Caco-2 (cell line): ENCODE measurements around the gene SLC9A8. TPM values are rescaled to one million over a fixed set of nuclear protein-coding genes. Genes with fewer than 3 reads are reported as not detected.
A peak's percentile ranks its signal among the peaks of the same experiment; 100 is the strongest.

Experiments used
- BruUV-seq: library from RNA; stranded (reverse); fragments of 400-500 nt; replicated peaks from 2 replicates; lab custom pipeline; 2021; lab: Mats Ljungman, UMichigan
- CTCF ChIA-PET: fragments of 300-600 bp; sonication (Branson Sonifier 250); formaldehyde crosslinking; loops from one replicate; lab custom pipeline; 2022; ENCODE audit warnings: antibody characterized with exemption; lab: Charles Lee
- POLR2A ChIA-PET: fragments of 300-600 bp; sonication (Branson Sonifier 250); formaldehyde crosslinking; loops from one replicate; lab custom pipeline; 2022; ENCODE audit warnings: antibody characterized with exemption; lab: Charles Lee
- DNase-seq, 2 experiments: peaks; one replicate each; pipeline versions ENCODE4 v3.0.0 to v3.0.0-alpha.2; 2020 to 2022
- H3K27me3 ChIP-seq: replicated peaks from 2 replicates; pipeline ENCODE4 v1.6.0; 2011; ENCODE audit warnings: low read length; ENCODE audit not compliant: control insufficient read depth, insufficient read depth
- H3K36me3 ChIP-seq: 2 replicates; pipeline ENCODE4 v1.5.1; 2011; ENCODE audit warnings: low read length; ENCODE audit not compliant: control insufficient read depth, insufficient read depth
- H3K4me1 ChIP-seq: fragments of 250-450 bp; sonication (Bioruptor Pico); 2 replicates; pipeline ENCODE4 v1.5.1; 2020; ENCODE audit warnings: mild to moderate bottlenecking
- H3K4me3 ChIP-seq: 2 replicates; pipeline ENCODE4 v1.5.1; 2011; ENCODE audit warnings: low read depth, mild to moderate bottlenecking, control low read depth, low read length
- H3K9me3 ChIP-seq: fragments of 250-450 bp; sonication (Bioruptor Pico); 2 replicates; pipeline ENCODE4 v1.5.1; 2020; ENCODE audit warnings: mild to moderate bottlenecking, moderate library complexity
- H3K27ac Mint-ChIP-seq: one replicate; pipeline ENCODE4 v1.8.0; 2022; ENCODE audit warnings: mixed read lengths; ENCODE audit not compliant: unreplicated experiment
- H3K27me3 Mint-ChIP-seq: one replicate; pipeline ENCODE4 v1.8.0; 2022; ENCODE audit warnings: mixed read lengths; ENCODE audit not compliant: insufficient read depth, unreplicated experiment
- H3K36me3 Mint-ChIP-seq: one replicate; pipeline ENCODE4 v1.8.0; 2022; ENCODE audit warnings: mild to moderate bottlenecking, mixed read lengths; ENCODE audit not compliant: insufficient read depth, unreplicated experiment
- H3K4me1 Mint-ChIP-seq: one replicate; pipeline ENCODE4 v1.8.0; 2022; ENCODE audit warnings: low read depth, mixed read lengths; ENCODE audit not compliant: unreplicated experiment
- H3K4me3 Mint-ChIP-seq: one replicate; pipeline ENCODE4 v1.8.0; 2022; ENCODE audit warnings: mild to moderate bottlenecking, moderate library complexity, mixed read lengths; ENCODE audit not compliant: unreplicated experiment
- H3K9me3 Mint-ChIP-seq: one replicate; pipeline ENCODE4 v1.8.0; 2022; ENCODE audit warnings: mixed read lengths; ENCODE audit not compliant: unreplicated experiment
- intact Hi-C: fragments of 100-400 bp; cut with micrococcal nuclease; formaldehyde crosslinking; loops from one replicate; pipeline ENCODE4 v1.10.0; 2022; ENCODE audit not compliant: unreplicated experiment
- total RNA-seq: library from RNA; stranded (reverse); gene quantifications from 2 replicates; pipeline ENCODE4 v1.2.3, GENCODE V29; 2022
- TF ChIP-seq, protein P1 (sequence below), 2 experiments: fragments of 200-600 bp in 1 of 2; IDR thresholded peaks; 1 replicate in 1 of 2; 2 replicates in 1 of 2; pipeline versions ENCODE4 v1.5.1 to v1.8.0; 2011 to 2022; ENCODE audit warnings: antibody characterized with exemption in 1 of 2, control low read depth in 1 of 2, inconsistent platforms in 1 of 2, low read depth in 1 of 2, low read length in 1 of 2, mild to moderate bottlenecking in 1 of 2, moderate library complexity in 1 of 2; ENCODE audit not compliant: insufficient read depth in 1 of 2, severe bottlenecking in 1 of 2, unreplicated experiment in 1 of 2

SLC9A8 gene
- total RNA-seq, 1 experiment from 2014 or later = 21.4 TPM

DNA sequence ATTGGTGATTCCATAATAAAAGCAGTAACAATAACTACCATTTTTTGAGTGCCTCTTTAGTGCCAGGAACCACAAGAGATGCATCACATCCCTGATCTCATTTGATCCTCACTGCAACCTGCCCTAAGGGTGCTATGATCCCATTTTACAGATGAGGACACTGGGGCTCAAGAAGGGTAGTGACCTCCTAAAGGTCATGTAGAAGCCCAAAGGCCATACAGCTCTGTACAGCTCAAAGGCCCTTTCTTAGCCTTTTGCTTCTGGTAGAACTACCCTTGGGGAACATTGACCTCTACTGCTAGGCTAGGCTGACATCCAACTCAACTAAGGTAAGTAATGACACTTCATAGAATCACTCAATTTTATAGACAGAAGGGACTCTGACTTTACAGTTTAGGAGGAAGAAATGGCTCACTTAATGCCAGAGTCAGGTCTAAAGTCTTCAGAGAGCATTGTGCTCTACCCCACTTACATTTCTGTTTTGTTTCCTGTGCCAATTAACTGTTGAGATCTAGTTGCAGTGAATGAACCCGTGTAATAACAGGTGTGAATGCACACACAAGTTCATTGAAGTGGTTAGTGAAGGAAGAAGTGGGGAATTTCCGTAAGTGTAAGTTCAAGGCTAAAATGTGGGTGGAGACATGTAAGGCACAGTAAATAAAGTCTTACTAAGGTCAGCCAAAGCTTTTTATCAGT, 10.7 kb downstream of the SLC9A8 start:
- intact Hi-C loops = no loop called here
- Mint-ChIP-seq H3K36me3 (peaks cover 46% of the 10 kb centered on the region), H3K4me1 (no peaks in the 10 kb centered on the region), H3K27ac (no peak overlapping the region), H3K9me3 (peaks cover 9% of the 10 kb centered on the region), H3K27me3 (no peaks in the 10 kb centered on the region), H3K4me3 (no peak overlapping the region)
- ChIA-PET CTCF (interaction anchor here (1.2 to 2.3 kb wide), 2 partner anchors 10 to 23 kb away, joined by 3 to 4 read pairs; partner anchors contain the start of gene SLC9A8), POLR2A (no interaction called here)
- peaks cover 3% of the 10 kb centered on the region for H3K36me3 ChIP-seq
- H3K9me3 ChIP-seq = peaks cover 4% of the 10 kb centered on the region
- no TSS peak for BruUV-seq
- H3K4me3 ChIP-seq = no peak overlapping the region
- TF ChIP-seq, protein P1, sequence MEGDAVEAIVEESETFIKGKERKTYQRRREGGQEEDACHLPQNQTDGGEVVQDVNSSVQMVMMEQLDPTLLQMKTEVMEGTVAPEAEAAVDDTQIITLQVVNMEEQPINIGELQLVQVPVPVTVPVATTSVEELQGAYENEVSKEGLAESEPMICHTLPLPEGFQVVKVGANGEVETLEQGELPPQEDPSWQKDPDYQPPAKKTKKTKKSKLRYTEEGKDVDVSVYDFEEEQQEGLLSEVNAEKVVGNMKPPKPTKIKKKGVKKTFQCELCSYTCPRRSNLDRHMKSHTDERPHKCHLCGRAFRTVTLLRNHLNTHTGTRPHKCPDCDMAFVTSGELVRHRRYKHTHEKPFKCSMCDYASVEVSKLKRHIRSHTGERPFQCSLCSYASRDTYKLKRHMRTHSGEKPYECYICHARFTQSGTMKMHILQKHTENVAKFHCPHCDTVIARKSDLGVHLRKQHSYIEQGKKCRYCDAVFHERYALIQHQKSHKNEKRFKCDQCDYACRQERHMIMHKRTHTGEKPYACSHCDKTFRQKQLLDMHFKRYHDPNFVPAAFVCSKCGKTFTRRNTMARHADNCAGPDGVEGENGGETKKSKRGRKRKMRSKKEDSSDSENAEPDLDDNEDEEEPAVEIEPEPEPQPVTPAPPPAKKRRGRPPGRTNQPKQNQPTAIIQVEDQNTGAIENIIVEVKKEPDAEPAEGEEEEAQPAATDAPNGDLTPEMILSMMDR (IDR thresholded peaks at IDR 0.05; ENCODE audit: insufficient read depth in 1 of 2, low read depth in 1 of 2, low read length in 1 of 2, severe bottlenecking in 1 of 2, unreplicated experiment in 1 of 2) = no peak
- no peak for DNase-seq
- H3K4me1 ChIP-seq = no peaks in the 10 kb centered on the region
- H3K27me3 ChIP-seq = no peaks in the 10 kb centered on the region

DNA sequence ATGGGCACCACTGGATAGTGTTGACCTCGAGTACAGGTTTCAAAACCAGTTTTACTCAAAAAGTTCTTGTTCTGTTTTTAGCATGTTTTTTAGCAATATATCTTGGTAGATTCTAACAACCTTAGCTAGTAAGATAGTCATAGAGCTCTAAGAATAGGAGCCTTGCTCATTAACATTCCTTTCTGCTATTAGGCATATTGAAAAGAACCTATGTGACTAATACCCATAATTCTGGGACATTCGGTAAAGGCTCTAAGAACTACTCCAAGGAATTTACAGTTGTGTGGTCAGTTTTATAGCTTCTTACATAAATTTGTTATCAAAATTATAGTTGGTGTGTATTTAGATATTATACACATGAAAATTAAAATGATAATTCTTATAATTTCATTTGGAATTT, 11.6 kb downstream of the SLC9A8 start:
- CTCF ChIA-PET = interaction anchor here (0.6 to 2.3 kb wide), 3 partner anchors 22 to 214 kb away, joined by 4 to 5 read pairs (median 4); no protein-coding TSS in a partner anchor
- no peaks in the 10 kb centered on the region for H3K4me1 Mint-ChIP-seq
- POLR2A ChIA-PET = no interaction called here

DNA sequence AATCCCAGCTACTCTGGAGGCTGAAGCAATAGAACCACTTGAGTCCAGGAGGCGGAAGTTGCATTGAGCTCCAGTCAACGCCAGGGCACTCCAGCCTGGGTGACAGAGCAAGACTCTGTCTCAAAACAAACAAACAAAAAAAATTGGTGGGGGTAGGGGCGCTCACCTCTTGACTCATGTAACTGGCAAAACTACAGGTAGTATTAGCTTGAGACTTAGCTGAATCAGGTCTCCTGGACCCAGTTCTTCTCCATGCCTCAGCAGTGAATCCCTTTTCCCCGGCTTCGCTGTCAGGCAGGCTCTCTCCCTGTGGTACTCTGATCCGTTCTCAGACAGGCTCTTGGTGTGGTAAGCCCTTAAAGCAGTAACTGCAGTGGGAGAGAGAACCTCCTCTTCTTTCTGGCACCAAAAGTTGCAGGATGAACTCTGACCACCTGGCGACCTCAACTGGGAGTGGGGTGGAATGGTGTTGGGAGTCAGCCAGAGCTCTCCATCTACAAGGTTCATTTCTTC, 12.9 kb downstream of the SLC9A8 start:
- Histone ChIP-seq H3K27me3 (no peaks in the 10 kb centered on the region), H3K4me1 (no peaks in the 10 kb centered on the region), H3K9me3 (no peaks in the 10 kb centered on the region), H3K4me3 (no peak overlapping the region), H3K36me3 (peaks cover 3% of the 10 kb centered on the region)
- TF ChIP-seq, protein P1 (IDR thresholded peaks at IDR 0.05; ENCODE audit: insufficient read depth in 1 of 2, low read depth in 1 of 2, low read length in 1 of 2, severe bottlenecking in 1 of 2, unreplicated experiment in 1 of 2) = peak; percentile 30 to 56
- Mint-ChIP-seq H3K4me1 (peaks cover 6% of the 10 kb centered on the region), H3K36me3 (peaks cover 33% of the 10 kb centered on the region), H3K27me3 (no peaks in the 10 kb centered on the region), H3K9me3 (no peaks in the 10 kb centered on the region), H3K4me3 (no peak overlapping the region), H3K27ac (no peak overlapping the region)
- intact Hi-C loops = loop anchor here (1.0 kb wide), 1 partner anchor 214 kb away; no protein-coding TSS in a partner anchor
- POLR2A ChIA-PET = interaction anchor here (1.1 to 1.4 kb wide), 2 partner anchors 13 to 113 kb away, joined by 5 to 8 read pairs; partner anchors contain the start of gene SLC9A8
- no TSS peak for BruUV-seq
- peak in 1 of 2 experiments; percentile 64 for DNase-seq
- CTCF ChIA-PET = interaction anchor here (0.7 to 1.4 kb wide), 7 partner anchors 13 to 231 kb away, joined by 3 to 8 read pairs (median 4); partner anchors contain the start of gene SLC9A8

More for the DNA sequence above, 11.6 kb downstream of the SLC9A8 start:
- H3K36me3 Mint-ChIP-seq = peaks cover 40% of the 10 kb centered on the region
- no peak overlapping the region for H3K4me3 Mint-ChIP-seq
- H3K27me3 Mint-ChIP-seq = no peaks in the 10 kb centered on the region
- peaks cover 4% of the 10 kb centered on the region for H3K9me3 ChIP-seq
- DNase-seq = no peak
- no peak overlapping the region for H3K27ac Mint-ChIP-seq
- peaks cover 7% of the 10 kb centered on the region for H3K9me3 Mint-ChIP-seq
- peaks cover 3% of the 10 kb centered on the region for H3K36me3 ChIP-seq
- no peak overlapping the region for H3K4me3 ChIP-seq
- no TSS peak for BruUV-seq
- no peaks in the 10 kb centered on the region for H3K27me3 ChIP-seq
- TF ChIP-seq, protein P1 (IDR thresholded peaks at IDR 0.05; ENCODE audit: insufficient read depth in 1 of 2, low read depth in 1 of 2, low read length in 1 of 2, severe bottlenecking in 1 of 2, unreplicated experiment in 1 of 2) = no peak
- intact Hi-C loops = no loop called here
- H3K4me1 ChIP-seq = no peaks in the 10 kb centered on the region
